Activated T-cell treated with anti-CD3 and anti-CD28 coated beads, Interleukin-2, amount 50 U/mL, for 24 hours (primary cell): ENCODE results near the gene RUNX3.
A peak's percentile ranks its signal among the peaks of the same experiment; 100 is the strongest.

ENCODE experiments used
- DNase-seq: peaks from one replicate; pipeline ENCODE4 v3.0.0-alpha.2; 2020
- H3K27ac Mint-ChIP-seq: 2 replicates; pipeline ENCODE4 v1.8.0; 2020; ENCODE audit warnings: mild to moderate bottlenecking, mixed read lengths
- H3K27me3 Mint-ChIP-seq: 2 replicates; pipeline ENCODE4 v1.8.0; 2020; ENCODE audit warnings: mixed read lengths
- H3K36me3 Mint-ChIP-seq: 2 replicates; pipeline ENCODE4 v1.8.0; 2020; ENCODE audit warnings: low read depth, mixed read lengths
- H3K4me1 Mint-ChIP-seq: 2 replicates; pipeline ENCODE4 v1.8.0; 2020; ENCODE audit warnings: low read depth, mixed read lengths
- H3K4me3 Mint-ChIP-seq: 2 replicates; pipeline ENCODE4 v1.8.0; 2020; ENCODE audit warnings: mild to moderate bottlenecking, moderate library complexity, mixed read lengths
- H3K9me3 Mint-ChIP-seq: 2 replicates; pipeline ENCODE4 v1.8.0; 2020; ENCODE audit warnings: mixed read lengths

The RUNX3 gene

DNA sequence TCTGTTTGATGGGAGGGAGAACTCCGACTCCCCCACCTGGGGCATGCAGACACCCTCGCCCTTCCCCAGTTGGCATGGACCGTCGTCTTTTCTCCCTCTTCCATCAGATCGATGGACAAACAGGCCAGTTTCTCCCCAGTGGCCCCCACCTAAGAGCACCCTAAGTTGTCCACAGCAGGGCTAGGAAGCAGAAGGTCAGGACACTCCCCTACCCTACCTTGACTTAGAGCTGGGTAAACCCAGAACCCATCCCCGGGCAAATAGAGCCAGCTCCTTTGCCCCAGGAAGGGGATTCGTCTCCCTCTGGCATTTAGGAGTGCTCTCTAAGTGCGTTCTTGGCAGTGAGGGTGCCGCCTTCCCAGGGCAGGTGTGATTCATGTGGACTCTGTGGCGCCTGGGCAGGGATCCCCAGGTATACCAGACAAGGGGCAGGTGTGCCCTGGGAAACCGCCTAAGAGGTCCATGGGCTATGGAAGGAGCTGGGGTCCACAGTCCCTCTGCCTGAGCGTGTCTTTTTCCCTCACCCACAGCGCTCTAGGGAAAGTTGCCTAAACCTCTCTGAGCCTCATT lies 2.7 kb upstream of the RUNX3 start:
- Mint-ChIP-seq H3K36me3 (peaks cover 86% of the 10 kb centered on the region), H3K4me1 (peaks cover 71% of the 10 kb centered on the region), H3K9me3 (no peaks in the 10 kb centered on the region), H3K27ac (peak overlapping the region; percentile 90), H3K4me3 (peak overlapping the region; percentile 60), H3K27me3 (no peaks in the 10 kb centered on the region)
- DNase-seq, result no peak

GRCh38 chr1:24932284-24932683 lies 2.2 kb upstream of the RUNX3 start:
- peak overlapping the region; percentile 90 for H3K27ac Mint-ChIP-seq
- peak; percentile 81 for DNase-seq
- no peaks in the 10 kb centered on the region for H3K9me3 Mint-ChIP-seq
- H3K4me3 Mint-ChIP-seq, result peak overlapping the region; percentile 60
- no peaks in the 10 kb centered on the region for H3K27me3 Mint-ChIP-seq
- H3K4me1 Mint-ChIP-seq, result peaks cover 71% of the 10 kb centered on the region
- peaks cover 86% of the 10 kb centered on the region for H3K36me3 Mint-ChIP-seq

DNA sequence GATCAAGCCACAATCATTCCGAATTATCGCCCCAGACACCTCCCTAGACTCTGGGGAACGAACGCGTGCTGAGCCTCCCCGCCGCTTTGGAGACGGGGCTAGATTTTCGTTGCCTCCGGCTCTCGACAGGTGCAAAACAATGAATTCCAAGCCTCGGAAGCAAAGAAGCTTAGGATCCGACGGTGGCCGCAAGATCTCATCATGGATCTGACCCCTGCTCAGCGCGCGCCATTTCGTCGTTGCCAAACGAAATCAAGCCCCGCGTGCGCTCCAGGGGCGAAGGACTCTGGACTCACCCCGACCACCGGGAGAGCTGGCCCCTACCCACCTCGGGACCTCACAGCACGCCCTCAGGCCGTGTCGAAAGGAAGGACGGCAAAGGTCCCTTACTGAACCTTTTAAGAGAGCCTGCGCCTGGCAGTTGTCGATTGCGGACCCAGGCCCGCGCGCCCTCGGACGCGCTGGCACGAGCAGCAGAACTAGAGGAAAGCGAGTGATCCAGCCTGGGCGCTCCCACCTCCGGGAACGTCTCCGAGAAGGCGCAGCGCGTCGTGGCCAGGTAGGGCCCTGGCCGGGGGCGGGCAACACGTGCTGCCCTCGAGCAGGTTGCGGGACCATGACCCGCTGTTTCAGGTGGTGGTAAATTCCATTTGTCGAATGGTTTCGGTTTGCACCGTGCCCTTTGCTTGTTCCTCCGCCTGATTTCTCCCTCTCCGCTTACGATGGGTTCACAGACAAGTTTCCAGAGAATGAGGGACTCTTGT lies 1.6 kb upstream of the RUNX3 start:
- H3K27me3 Mint-ChIP-seq, result no peaks in the 10 kb centered on the region
- H3K9me3 Mint-ChIP-seq, result no peaks in the 10 kb centered on the region
- DNase-seq, result no peak
- peak overlapping the region; percentile 78 for H3K4me3 Mint-ChIP-seq
- peaks cover 86% of the 10 kb centered on the region for H3K36me3 Mint-ChIP-seq
- H3K4me1 Mint-ChIP-seq, result peaks cover 71% of the 10 kb centered on the region
- H3K27ac Mint-ChIP-seq, result peak overlapping the region; percentile 90

DNA sequence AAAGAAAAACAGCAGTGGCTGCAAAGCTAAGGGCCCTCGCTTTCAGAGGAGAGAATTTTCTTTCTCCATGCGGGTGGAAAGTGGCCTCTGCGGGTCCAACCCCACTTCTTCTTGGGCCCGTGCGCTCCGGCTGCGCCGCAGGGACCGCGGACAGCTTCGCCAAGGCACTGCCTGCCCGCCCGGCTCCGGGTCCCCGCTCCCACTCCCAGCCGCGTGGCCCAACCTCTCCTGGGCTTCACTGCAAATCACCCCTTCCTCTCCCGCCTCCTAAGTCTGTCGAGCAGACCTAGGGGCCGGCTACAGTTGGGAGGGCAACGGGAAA lies 1.0 kb upstream of the RUNX3 start:
- H3K27ac Mint-ChIP-seq, result peak overlapping the region; percentile 90
- H3K4me3 Mint-ChIP-seq, result peak overlapping the region; percentile 78
- DNase-seq, result no peak
- no peaks in the 10 kb centered on the region for H3K27me3 Mint-ChIP-seq
- H3K4me1 Mint-ChIP-seq, result peaks cover 71% of the 10 kb centered on the region
- H3K36me3 Mint-ChIP-seq, result peaks cover 86% of the 10 kb centered on the region
- H3K9me3 Mint-ChIP-seq, result no peaks in the 10 kb centered on the region

DNA sequence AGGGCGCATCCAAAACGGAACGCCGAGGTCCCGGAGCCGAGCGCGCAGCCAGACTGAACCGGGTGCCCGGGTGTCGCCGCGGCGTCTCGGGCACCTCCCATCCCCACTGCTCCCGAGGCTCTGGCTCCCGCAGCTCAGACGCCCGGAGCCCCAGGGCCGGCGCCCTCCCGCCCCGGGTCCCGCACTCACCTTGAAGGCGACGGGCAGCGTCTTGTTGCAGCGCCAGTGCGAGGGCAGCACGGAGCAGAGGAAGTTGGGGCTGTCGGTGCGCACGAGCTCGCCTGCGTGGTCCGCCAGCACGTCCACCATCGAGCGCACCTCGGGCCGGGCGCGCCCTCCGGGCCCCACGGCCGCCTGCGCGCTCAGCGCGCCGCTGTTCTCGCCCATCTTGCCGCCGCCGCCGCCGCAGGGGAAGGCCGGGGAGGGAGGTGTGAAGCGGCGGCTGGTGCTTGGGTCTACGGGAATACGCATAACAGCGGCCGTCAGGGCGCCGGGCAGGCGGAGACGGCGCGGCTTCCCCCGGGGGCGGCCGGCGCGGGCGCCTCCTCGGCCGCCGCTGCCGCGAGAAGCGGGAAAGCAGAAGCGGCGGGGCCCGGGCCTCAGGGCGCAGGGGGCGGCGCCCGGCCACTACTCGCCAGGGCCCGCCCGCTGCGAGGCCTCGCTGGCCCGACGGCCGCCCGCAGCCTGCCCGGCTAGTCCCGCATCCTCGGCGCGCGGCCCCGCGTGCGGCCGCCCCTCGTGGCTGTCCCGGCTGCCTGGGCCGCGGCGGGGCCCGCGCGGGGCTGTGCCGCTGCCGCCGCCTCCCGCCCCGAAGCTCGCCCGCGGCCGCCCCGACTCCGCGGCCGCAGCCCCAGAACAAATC lies 447 bp downstream of the RUNX3 start:
- Mint-ChIP-seq H3K27me3 (no peaks in the 10 kb centered on the region), H3K4me1 (peaks cover 71% of the 10 kb centered on the region), H3K4me3 (peak overlapping the region; percentile 98), H3K9me3 (no peaks in the 10 kb centered on the region), H3K27ac (peak overlapping the region; percentile 96), H3K36me3 (peaks cover 87% of the 10 kb centered on the region)
- peak; percentile 77 for DNase-seq

- H3K9me3 Mint-ChIP-seq, result no peaks in the 10 kb centered on the region
- H3K36me3 Mint-ChIP-seq, result peaks cover 87% of the 10 kb centered on the region
- no peaks in the 10 kb centered on the region for H3K27me3 Mint-ChIP-seq
- DNase-seq, result peak; percentile 78
- peak overlapping the region; percentile 96 for H3K27ac Mint-ChIP-seq
- H3K4me1 Mint-ChIP-seq, result peaks cover 71% of the 10 kb centered on the region
- H3K4me3 Mint-ChIP-seq, result peak overlapping the region; percentile 98
Measured at GRCh38 chr1:24928689-24929397, 1.2 kb downstream of the RUNX3 start.

- Mint-ChIP-seq H3K36me3 (peaks cover 87% of the 10 kb centered on the region), H3K9me3 (no peaks in the 10 kb centered on the region), H3K4me1 (peaks cover 71% of the 10 kb centered on the region), H3K4me3 (peak overlapping the region; percentile 98), H3K27me3 (no peaks in the 10 kb centered on the region), H3K27ac (peak overlapping the region; percentile 96)
- no peak for DNase-seq
Measured at GRCh38 chr1:24927988-24928688, 1.9 kb downstream of the RUNX3 start.

DNA sequence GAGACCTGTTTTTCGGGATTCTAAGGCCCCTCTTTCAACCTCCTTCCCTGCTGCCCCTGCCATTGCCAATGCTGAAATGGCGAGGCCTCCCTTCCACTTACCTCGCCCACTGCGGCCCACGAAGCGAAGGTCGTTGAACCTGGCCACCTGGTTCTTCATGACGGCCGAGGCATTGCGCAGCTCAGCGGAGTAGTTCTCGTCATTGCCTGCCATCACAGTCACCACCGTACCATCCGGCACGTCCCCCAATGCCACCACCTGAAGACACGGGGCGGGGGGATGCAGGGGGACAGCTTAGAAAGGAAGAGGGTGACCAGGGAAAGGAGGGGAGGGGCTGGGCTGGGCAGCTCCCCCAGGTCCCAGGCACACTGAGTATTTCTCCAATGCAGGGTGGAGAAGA lies 2.6 kb downstream of the RUNX3 start:
- DNase-seq, result no peak
- H3K4me1 Mint-ChIP-seq, result peaks cover 70% of the 10 kb centered on the region
- peak overlapping the region; percentile 98 for H3K4me3 Mint-ChIP-seq
- H3K27ac Mint-ChIP-seq, result peak overlapping the region; percentile 96
- no peaks in the 10 kb centered on the region for H3K27me3 Mint-ChIP-seq
- H3K9me3 Mint-ChIP-seq, result no peaks in the 10 kb centered on the region
- H3K36me3 Mint-ChIP-seq, result peaks cover 87% of the 10 kb centered on the region

GRCh38 chr1:24926563-24927249 lies 3.4 kb downstream of the RUNX3 start:
- no peak for DNase-seq
- H3K4me1 Mint-ChIP-seq, result peaks cover 71% of the 10 kb centered on the region
- no peaks in the 10 kb centered on the region for H3K9me3 Mint-ChIP-seq
- H3K27ac Mint-ChIP-seq, result peak overlapping the region; percentile 96
- H3K36me3 Mint-ChIP-seq, result peaks cover 89% of the 10 kb centered on the region
- H3K4me3 Mint-ChIP-seq, result peak overlapping the region; percentile 98
- H3K27me3 Mint-ChIP-seq, result no peaks in the 10 kb centered on the region

DNA sequence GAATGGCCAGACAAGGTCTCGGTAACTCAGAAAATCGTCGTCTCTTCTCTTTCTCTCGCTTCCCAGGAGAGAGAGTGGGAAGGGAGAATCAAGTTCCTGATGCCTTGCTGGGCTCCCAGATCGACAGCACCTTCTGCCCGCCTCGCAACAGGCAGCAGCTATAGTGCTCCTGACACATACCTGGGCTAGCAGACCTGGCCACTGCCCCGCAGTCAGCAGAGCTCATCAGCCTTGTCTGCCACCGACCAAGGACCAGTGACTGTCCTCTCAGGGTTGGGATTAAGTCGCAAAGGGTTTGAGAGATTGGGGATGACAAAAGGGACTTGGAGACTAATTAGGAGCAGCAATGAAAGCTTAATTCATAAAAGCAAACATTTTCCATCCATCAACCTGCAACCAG lies 4.1 kb downstream of the RUNX3 start:
- Mint-ChIP-seq H3K27me3 (no peaks in the 10 kb centered on the region), H3K4me1 (peaks cover 73% of the 10 kb centered on the region), H3K27ac (peak overlapping the region; percentile 96), H3K36me3 (peaks cover 89% of the 10 kb centered on the region), H3K4me3 (peak overlapping the region; percentile 98), H3K9me3 (no peaks in the 10 kb centered on the region)
- no peak for DNase-seq

DNA sequence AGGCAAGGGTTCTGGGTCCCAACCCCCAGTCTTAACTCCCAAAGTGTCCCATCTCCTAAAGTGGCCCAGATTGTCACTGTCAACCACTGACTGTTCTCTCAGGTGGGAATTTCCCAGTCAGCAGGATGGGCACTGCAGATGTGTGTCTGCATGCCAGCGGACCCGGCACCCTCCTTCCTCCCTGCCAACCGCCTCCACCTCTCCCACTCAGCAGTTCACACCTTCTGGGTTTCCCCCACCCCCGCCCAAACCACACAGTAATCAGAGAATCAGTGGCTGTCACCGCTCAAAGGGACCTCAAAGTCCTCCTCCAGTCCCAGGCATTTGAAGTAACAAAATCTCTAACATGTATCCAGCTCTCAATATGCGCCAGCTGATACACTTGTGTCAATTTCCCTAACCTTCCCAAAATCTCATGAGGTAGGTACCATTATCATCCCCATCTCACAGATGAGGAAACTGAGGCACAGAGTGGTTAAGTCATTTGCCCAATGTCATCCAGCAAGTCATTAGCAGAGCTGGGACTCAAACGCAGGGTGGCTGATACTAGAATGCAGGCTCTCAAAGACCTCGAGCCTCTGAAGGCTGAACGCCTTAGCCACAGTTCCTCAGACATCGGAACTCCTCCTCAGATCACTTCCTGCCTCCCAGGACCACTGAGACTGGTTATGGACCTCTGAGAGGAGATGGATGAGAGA lies 4.8 kb downstream of the RUNX3 start:
- Mint-ChIP-seq H3K27me3 (no peaks in the 10 kb centered on the region), H3K4me3 (peak overlapping the region; percentile 98), H3K4me1 (peaks cover 75% of the 10 kb centered on the region), H3K27ac (peak overlapping the region; percentile 96), H3K9me3 (no peaks in the 10 kb centered on the region), H3K36me3 (peaks cover 90% of the 10 kb centered on the region)
- DNase-seq, result peak; percentile 87

GRCh38 chr1:24923485-24924113 lies 6.5 kb downstream of the RUNX3 start:
- H3K27ac Mint-ChIP-seq, result peak overlapping the region; percentile 96
- H3K4me3 Mint-ChIP-seq, result peak overlapping the region; percentile 98
- peaks cover 91% of the 10 kb centered on the region for H3K4me1 Mint-ChIP-seq
- no peaks in the 10 kb centered on the region for H3K27me3 Mint-ChIP-seq
- no peaks in the 10 kb centered on the region for H3K9me3 Mint-ChIP-seq
- peaks cover 100% of the 10 kb centered on the region for H3K36me3 Mint-ChIP-seq
- no peak for DNase-seq
